HEK293T (cell line): ENCODE data around the gene CBFA2T3.

Experiments used
- CTCF ChIA-PET: fragments of 350-600 bp; formaldehyde crosslinking; extraction: SDS; loops from one replicate; lab custom pipeline; 2021; ENCODE audit warnings: antibody characterized with exemption, inconsistent platforms; lab: Yijun Ruan, JAX
- POLR2A ChIA-PET: fragments of 350-600 bp; formaldehyde crosslinking; extraction: SDS; loops from one replicate; lab custom pipeline; 2020; ENCODE audit warnings: antibody characterized with exemption, inconsistent platforms; lab: Yijun Ruan, JAX
- DNase-seq: peaks from one replicate; pipeline ENCODE4 v3.0.0; 2012; ENCODE audit warnings: mixed read lengths; ENCODE audit errors: extremely low spot score
- ARNT ChIP-seq: fragments of 450-650 bp; IDR thresholded peaks from 2 replicates; pipeline ENCODE4 v1.6.1; 2017; ENCODE audit warnings: mild to moderate bottlenecking
- BHLHE40 ChIP-seq: fragments of 450-650 bp; IDR thresholded peaks from 2 replicates; pipeline ENCODE4 v1.6.1; 2016; ENCODE audit warnings: mild to moderate bottlenecking, moderate library complexity, borderline replicate concordance
- CTBP1 ChIP-seq: fragments of 450-650 bp; IDR thresholded peaks from 2 replicates; pipeline ENCODE4 v1.6.1; 2016; ENCODE audit warnings: borderline replicate concordance
- ELF4 ChIP-seq: fragments of 450-650 bp; IDR thresholded peaks from 2 replicates; pipeline ENCODE4 v1.6.1; 2017; ENCODE audit warnings: antibody characterized with exemption
- FOXA1 ChIP-seq: fragments of 450-650 bp; IDR thresholded peaks from 2 replicates; pipeline ENCODE4 v1.6.1; 2016; ENCODE audit warnings: mild to moderate bottlenecking
- FOXK2 ChIP-seq: fragments of 450-650 bp; IDR thresholded peaks from 2 replicates; pipeline ENCODE4 v1.6.1; 2016; ENCODE audit warnings: mild to moderate bottlenecking
- FOXM1 ChIP-seq: fragments of 450-650 bp; IDR thresholded peaks from 2 replicates; pipeline ENCODE4 v1.6.1; 2017; ENCODE audit warnings: mild to moderate bottlenecking, borderline replicate concordance
- HDGF ChIP-seq: fragments of 450-650 bp; IDR thresholded peaks from 2 replicates; pipeline ENCODE4 v1.6.1; 2017; ENCODE audit warnings: antibody characterized with exemption, borderline replicate concordance
- L3MBTL2 ChIP-seq: fragments of 450-650 bp; conservative IDR thresholded peaks from 2 replicates; pipeline ENCODE4 v1.6.1; 2016; ENCODE audit warnings: mild to moderate bottlenecking
- LEF1 ChIP-seq: fragments of 450-650 bp; IDR thresholded peaks from 2 replicates; pipeline ENCODE4 v1.6.1; 2017; ENCODE audit warnings: mild to moderate bottlenecking, borderline replicate concordance
- NFRKB ChIP-seq: fragments of 450-650 bp; IDR thresholded peaks from 2 replicates; pipeline ENCODE4 v1.6.1; 2016; ENCODE audit warnings: mild to moderate bottlenecking, moderate library complexity
- SP1 ChIP-seq: fragments of 450-650 bp; IDR thresholded peaks from 2 replicates; pipeline ENCODE4 v1.6.1; 2017
- SUZ12 ChIP-seq: fragments of 450-650 bp; IDR thresholded peaks from 2 replicates; pipeline ENCODE4 v1.6.1; 2016; ENCODE audit warnings: mild to moderate bottlenecking
- TARDBP ChIP-seq: fragments of 450-650 bp; IDR thresholded peaks from 2 replicates; pipeline ENCODE4 v1.6.1; 2016
- ZNF384 ChIP-seq: fragments of 450-650 bp; IDR thresholded peaks from 2 replicates; pipeline ENCODE4 v1.6.1; 2016
- TF ChIP-seq, protein P1 (sequence below): fragments of 450-650 bp; IDR thresholded peaks from 2 replicates; pipeline ENCODE4 v1.6.1; 2016

Gene CBFA2T3

DNA sequence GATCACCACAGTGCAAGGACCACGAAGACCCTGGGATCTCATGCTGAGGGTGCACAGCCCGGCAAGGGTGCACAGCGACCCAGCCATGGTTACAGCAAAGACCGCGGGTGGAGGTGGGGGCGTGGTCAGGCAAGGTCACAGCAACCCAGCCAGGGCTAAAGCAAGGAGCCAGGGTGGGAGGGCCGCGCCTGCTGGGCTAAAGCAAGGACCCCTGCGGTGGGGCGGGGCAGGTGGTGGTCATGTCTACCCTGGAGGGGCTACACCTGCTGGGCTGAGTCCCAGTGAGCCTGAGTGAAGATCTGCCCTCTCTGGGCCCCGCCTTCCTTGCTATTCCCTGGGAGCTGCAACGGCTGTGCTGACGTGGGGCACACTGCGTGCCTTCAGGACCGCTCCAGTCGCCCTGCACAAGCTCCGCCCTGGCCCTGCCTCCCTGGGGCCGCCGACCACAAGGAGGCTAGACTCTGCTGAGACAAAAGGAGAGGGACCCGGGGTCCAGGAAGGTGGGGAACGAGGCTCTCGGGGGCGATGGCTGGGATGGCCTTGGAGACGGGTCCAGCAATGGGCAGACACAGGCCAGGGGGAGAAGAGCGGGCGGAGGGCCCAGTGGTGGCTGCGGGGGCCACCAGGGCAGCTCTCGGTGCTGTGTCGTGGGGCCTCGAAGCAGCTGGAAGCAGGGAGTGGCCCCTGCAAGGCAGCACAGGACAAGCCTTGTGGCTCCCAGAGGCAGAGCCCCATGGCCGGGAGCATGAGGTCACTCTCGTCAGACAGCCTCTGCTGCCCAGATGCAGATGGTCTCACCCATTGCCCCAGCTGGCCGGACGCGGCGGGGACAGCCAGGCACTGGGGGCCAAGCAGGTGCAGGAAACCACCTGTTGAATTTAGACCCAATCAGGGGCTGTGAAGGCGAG is 52.8 kb downstream of the CBFA2T3 start:
- no peak for TF ChIP-seq FOXK2
- no peak for TF ChIP-seq SP1
- TF ChIP-seq BHLHE40: no peak
- POLR2A ChIA-PET: no interaction called here
- no peak for DNase-seq
- CTCF ChIA-PET: no interaction called here

DNA sequence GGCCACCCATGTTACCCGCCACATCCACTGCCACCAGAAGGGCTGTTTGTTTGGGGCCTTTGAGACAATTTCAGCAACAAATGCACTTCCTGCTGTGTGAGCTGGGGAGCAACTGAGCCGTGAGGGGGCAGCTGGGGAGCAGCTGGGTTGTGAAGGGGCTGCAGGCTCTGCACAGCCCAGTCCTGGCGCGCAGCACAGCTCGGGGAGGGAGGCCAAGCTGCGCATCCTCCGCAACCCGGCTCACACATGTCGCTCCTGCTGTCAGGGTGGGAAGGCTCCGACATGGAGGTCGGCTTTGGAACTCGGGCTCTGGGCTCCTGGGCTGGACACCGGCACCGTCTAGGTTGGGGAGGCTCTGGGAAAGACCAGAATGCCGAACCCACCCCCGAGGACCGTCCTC is 53.6 kb downstream of the CBFA2T3 start:
- no peak for DNase-seq
- POLR2A ChIA-PET: no interaction called here
- TF ChIP-seq CTBP1 (no peak), SUZ12 (no peak)
- CTCF ChIA-PET: no interaction called here

DNA sequence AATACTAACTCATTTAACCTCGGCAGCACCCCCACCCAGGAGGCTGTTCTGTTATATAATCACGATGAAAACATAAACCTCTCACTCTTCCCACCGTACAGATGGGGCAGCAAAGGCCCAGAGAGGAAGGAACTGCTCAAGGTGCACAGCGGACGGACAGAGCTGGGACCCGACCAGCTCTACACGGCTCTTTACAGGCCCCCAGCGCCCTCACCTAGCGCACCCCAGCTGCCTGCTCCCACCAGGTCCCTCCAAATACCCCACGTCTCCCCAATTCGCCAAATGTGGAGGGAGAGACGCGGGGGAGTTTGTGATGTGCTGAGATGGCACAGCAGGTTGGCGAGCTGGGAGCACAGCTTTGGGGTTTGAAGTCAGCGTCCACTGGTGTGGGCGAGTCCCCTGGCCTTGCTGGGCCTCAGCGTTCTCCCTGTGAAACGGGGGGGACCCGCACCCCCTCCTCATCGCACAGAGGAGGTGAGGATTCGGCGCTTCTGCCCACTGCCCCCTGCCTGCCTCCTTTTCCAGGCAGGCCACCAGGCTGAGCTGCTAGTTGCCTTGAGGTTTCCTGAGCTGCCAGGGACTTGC is 54.1 kb downstream of the CBFA2T3 start:
- CTCF ChIA-PET: no interaction called here
- no peak for DNase-seq
- TF ChIP-seq HDGF: no peak
- no peak for TF ChIP-seq CTBP1
- no peak for TF ChIP-seq ELF4
- no peak for TF ChIP-seq SUZ12
- no peak for TF ChIP-seq NFRKB
- no peak for TF ChIP-seq L3MBTL2
- no peak for TF ChIP-seq FOXM1
- no peak for TF ChIP-seq FOXA1
- no peak for TF ChIP-seq FOXK2
- no peak for TF ChIP-seq BHLHE40
- TF ChIP-seq LEF1: no peak
- TF ChIP-seq, protein P1, sequence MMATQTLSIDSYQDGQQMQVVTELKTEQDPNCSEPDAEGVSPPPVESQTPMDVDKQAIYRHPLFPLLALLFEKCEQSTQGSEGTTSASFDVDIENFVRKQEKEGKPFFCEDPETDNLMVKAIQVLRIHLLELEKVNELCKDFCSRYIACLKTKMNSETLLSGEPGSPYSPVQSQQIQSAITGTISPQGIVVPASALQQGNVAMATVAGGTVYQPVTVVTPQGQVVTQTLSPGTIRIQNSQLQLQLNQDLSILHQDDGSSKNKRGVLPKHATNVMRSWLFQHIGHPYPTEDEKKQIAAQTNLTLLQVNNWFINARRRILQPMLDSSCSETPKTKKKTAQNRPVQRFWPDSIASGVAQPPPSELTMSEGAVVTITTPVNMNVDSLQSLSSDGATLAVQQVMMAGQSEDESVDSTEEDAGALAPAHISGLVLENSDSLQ: no peak
- no peak for TF ChIP-seq ARNT
- TF ChIP-seq TARDBP: no peak
- TF ChIP-seq SP1: no peak
- TF ChIP-seq ZNF384: no peak
- POLR2A ChIA-PET: no interaction called here

DNA sequence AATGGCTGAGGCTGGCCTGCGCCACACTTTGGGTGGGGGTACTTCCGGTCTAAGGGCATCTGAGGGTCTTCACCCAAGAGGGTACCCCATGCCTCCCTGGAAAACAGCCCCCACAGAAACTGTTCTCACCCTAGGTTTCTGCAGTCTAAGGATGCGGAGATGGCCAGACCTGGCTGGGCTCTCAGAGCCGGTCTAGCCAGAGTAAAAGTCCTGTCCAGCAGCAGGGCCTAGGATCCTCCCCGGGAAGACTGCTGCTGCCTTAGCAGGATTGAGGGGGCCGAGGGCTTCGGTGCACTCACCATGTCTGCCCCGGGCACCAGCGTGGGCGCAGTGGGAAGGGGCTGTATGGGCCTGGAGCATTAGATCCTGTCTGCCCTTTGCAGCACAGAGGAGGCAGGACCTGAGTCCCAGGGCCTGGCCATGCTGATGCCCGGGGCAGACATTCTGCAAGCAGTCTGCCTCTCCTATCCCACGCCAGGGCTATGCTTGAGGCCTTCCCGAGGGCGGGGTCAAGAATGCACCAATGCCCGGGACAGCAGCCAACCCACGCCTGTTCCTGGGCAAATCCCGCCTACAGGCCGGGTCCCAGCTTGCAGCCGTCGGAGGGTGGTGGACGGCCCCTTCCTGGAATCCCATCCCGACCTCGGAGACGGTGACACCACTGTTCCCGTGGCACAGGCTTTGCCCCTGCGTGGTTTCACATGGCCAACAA is 54.7 kb downstream of the CBFA2T3 start:
- TF ChIP-seq FOXA1 (no peak), NFRKB (no peak), ZNF384 (no peak), LEF1 (no peak), FOXM1 (no peak), FOXK2 (no peak), ELF4 (no peak), L3MBTL2 (no peak), HDGF (no peak), ARNT (no peak), CTBP1 (no peak), BHLHE40 (no peak), TARDBP (no peak), SUZ12 (no peak), SP1 (no peak)
- TF ChIP-seq, protein P1: no peak
- POLR2A ChIA-PET: no interaction called here
- no peak for DNase-seq
- CTCF ChIA-PET: no interaction called here

DNA sequence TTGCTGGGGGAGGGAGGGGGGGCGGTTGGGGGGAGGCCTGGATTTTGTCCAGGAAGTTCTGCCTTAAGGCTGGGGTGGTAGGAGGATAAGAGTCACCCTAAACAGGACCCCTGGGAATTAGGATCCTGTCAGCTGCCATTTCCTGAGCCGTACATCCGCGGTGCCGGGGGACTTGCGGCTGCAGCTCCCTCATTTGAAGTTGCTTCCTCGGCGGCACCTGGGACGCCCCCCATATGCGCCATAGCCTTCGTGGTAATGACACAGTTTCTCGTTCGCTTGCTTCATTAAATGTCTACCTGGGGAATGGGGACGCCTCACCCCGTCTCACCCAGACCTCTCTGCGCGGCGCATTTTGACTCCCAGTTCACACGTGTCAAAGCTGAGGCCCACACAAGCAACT is 55.4 kb downstream of the CBFA2T3 start:
- no peak for TF ChIP-seq CTBP1
- TF ChIP-seq, protein P1: no peak
- no peak for TF ChIP-seq TARDBP
- TF ChIP-seq LEF1: no peak
- no peak for TF ChIP-seq SP1
- TF ChIP-seq HDGF: no peak
- no peak for TF ChIP-seq L3MBTL2
- TF ChIP-seq ZNF384: no peak
- TF ChIP-seq ARNT: no peak
- no peak for TF ChIP-seq BHLHE40
- TF ChIP-seq FOXK2: no peak
- TF ChIP-seq SUZ12: no peak
- no peak for TF ChIP-seq ELF4
- no peak for TF ChIP-seq FOXM1
- no peak for TF ChIP-seq NFRKB
- no peak for TF ChIP-seq FOXA1
- ChIA-PET CTCF (no interaction called here), POLR2A (no interaction called here)
- DNase-seq: no peak
